NCI-H748 (cell line): ENCODE measurements around the gene TLCD3B.

Experiments used
- DNase-seq: peaks from one replicate; lab custom pipeline; 2025; ENCODE audit not compliant: unreplicated experiment; lab: John Stamatoyannopoulos, UW

Gene TLCD3B

GRCh38 chr16:30006659-30007377, 24.3 kb downstream of the TLCD3B start:
- no peak for DNase-seq

DNA sequence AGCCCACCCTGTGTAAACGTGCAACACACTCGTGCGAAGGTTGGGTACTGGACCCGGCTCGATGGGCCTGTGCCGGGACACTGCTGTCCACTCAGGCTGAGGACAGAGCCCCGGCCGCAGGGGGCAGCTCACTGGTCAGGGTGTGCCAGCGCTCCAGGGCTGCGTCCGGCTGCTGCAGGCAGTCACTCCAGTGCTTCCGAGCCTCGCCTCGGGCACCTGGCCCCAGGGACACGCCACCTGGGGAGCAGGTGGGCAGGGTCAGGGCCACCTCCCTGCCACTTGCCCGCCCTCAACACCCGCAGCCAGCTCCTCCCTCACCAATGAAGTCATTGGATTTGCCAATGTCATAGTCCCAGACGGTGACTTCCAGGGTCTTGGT, 25.0 kb downstream of the TLCD3B start:
- no peak for DNase-seq

- peak; percentile 17 for DNase-seq
Measured at GRCh38 chr16:30005341-30006094, 25.6 kb downstream of the TLCD3B start.

DNA sequence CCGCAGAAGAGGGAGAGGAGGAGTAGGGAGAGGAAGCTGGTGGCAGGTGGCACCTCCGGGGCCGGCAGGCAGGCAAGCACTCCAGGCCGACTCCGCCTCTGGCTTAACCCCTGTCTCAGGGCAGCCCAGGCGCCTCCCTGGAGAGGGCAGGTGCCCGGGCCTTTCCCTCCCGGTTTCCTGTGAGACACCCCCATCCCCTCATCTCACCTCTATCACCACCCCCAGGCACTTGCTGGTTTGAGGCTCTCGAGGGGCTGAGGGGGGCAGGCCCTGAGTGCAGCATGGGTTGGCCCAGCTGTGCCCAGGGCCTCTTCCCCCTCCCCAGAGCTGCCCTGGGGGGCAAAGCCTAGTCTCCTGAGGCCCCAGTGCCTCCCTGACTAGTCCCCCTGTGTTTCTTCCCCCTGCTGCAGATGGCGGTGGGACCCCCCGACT, 26.2 kb downstream of the TLCD3B start:
- DNase-seq = peak; percentile 15

DNA sequence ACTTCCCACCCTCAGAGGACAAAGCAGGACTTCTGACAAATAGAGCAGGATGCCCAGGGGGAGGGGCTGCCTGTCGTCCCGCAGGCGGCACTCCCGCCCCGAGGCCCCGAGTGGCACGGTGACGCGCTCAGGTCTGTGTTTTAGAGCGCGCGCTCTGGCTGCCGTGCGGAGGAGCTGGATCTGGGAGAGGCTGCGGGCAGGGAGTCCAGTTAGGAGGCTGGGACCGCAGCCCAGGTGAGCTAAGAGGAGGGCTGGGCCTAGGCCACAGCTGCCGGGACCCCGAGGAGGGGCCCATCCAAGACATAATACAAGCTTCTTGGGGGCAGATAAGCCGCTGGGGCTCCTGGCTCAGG, 26.7 kb downstream of the TLCD3B start:
- peak; percentile 8 for DNase-seq

DNA sequence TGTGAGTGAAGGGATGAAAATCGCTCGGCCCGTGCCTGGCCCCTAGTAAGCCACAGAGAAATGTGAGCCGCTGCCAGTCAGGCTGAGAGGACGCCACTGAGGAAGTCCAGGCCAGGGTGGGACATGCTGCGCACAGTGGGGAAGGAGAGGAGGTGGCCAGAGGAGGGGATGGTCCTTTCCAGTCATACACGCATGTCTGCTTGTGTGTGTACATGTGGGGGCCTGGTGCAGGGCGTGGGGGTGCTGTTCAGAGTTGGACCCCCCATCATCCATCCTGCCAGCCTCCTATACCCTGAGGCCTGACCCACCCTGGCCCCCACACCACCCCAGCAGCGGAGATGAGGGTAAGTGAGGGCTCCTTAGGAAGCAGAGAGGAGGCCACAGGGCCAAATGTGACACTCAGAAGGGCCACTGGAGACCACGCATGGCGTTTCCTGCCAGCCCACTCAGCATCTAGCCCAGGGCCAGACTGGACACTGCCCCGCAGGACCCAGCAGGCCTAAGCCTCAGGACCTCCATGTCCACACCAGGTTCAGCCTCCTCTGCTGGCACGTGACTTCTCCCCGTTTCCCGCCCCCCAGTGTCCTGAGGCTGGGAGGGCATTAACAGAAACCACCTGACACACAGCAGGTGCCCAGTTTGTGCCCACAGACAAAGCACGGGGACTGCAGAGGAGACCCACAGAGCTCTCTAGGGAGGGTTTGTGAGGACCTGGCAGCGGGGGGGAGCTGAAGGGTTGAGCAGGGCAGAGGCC, 27.2 kb downstream of the TLCD3B start:
- no peak for DNase-seq

DNA sequence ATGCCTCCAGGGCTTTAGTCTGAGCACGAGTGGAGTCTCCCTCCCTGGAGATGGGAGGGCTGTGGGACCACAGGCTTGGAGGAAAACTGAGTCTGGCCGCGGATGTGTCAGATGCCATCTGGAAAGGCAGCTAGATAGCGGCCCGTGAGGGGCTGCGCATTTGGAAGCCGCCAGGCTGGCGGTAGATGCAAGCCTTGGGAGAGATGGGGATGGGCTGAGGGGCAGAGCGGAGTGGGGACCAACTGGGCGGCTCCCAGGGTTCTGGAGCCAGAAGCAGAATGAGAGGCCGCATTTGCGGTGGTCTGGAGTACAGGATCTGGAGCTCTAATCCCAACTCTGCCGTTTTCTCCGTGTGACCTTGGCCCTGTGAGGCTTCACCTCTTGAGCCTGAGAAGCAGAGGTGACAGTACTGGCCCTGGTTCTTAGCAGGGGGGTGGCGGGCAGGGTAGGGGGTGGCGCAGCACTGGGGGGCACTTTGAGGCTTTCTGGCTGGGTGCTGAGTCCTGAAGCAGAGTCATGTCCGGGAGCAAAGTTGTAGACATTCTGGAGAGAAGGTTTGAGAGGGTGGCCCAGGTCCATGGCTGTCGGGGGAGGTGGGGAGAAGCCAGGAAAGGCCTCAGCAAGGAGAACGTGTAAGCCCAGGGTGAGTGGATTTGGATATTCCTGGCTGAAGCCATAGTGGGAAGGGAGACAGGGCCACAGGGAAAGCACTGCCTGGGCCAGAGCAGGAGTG, 28.3 kb downstream of the TLCD3B start:
- DNase-seq = no peak

DNA sequence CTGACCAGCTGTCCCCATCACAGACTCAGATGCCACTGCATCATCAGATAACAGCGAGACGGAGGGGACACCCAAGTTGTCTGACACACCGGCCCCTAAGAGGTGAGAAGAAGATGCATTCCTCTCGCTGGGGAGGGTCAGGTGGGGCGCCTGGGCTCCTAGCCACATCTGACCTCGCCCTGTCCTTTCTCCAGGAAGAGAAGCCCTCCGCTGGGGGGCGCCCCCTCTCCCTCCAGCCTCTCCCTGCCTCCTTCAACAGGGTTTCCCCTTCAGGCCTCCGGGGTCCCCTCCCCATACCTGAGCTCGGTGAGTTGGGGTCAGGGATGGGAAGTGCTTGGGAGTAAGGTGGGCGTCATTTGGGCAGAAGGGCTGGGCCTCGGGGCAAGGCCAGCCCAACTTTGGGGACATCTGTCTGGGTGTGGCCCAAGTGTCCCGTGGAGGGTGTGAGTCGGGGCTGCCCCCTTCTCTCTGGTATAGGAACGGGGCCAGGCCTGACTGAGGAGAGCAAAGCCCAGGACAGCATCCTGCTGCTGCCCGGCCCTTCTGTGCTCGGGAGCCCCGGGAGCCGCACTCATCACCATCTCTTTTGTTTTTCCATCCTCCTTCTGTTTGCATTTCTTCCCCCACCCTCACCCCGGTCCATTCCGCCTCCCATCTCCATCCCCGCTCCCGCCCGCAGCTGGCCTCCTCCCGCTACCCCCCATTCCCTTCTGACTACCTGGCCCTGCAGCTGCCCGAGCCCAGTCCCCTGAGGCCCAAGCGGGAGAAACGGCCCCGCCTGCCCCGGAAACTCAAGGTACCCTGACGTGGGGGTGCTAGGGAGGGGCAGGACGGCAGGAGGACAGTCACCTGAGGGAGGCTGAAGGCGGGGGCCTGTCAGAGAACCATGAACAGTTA, 30.1 kb downstream of the TLCD3B start:
- DNase-seq = no peak

- DNase-seq = no peak
Measured at GRCh38 chr16:29999605-30000004, 31.5 kb downstream of the TLCD3B start.

GRCh38 chr16:29996766-29997250, 34.3 kb downstream of the TLCD3B start:
- DNase-seq = no peak

- DNase-seq = peak; percentile 96
Measured at GRCh38 chr16:29995911-29996765, 34.9 kb downstream of the TLCD3B start, which contains the start of gene INO80E. Gene INO80E, plus strand, starts transcription at chr16:29996241. Its CDS starts 70 bp downstream, at chr16:29996311.

DNA sequence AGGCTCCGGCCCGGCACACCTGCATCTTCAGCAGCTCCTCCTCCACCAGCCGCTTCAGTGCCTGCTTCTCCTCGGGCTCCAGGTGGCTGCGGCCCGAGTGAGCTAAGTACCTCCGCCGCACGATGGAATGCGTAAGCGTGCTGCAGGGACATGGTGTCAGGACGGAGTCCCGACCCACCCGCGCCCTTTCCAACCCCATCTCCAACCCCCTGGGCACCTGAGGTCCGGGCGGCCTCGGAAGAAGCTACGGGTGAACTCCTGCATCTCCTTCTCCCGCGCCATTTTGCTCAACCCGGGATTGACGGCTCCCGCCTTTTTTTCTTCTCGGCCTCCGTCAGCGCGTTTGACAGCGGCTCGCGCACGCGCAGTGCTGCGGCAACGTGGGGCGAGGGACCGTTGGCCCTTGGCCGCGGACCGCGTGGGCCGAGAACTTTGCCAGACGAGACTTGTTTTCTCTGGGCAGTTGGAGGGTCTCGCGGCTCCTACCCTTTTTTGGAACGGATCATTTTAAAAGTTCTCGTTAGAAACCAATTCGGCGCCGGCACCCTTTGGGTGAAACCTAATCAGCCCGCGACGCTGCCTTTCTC, 35.7 kb downstream of the TLCD3B start, which contains the start of gene HIRIP3:
Gene HIRIP3, minus strand, starts transcription at position 294 of the 587 bp plus-strand sequence. Its CDS starts 12 bp downstream, at position 282.
- DNase-seq = peak; percentile 90

DNA sequence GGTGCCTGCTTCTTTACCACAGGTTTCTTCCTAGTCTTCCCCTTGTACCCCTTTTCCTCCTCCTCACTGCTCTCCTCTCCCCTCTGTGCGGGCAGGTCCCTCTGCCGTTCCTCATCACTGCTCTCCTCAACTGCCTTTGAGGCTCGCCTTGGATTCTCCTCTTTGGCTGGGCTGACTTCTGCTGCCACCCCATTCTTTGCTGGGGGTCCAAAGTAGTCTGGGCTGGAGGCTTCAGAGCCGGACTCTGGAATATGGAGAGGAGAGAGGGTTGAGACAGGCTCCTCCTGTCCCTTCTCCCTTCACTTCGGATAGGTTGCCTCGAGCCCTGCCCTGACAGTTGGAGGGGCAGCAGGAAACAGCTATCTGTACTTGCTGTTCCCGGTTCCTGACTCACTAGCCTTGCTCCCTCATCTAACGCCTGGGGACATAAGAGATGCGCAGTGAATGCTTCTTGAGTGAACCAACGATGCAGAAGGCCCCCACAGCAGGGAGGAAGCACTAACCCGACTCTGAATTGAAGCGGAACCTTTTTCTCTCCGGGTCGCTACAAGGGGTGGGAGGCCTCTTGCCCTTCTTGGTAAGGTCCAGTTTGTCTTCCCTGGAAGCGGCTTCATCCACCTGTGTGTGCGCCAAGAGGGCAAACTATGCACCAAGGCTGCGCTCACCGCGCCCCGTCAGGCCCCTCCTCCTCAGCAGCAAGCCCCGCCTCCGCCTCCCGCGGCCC, 36.3 kb downstream of the TLCD3B start:
- peak; percentile 58 for DNase-seq

DNA sequence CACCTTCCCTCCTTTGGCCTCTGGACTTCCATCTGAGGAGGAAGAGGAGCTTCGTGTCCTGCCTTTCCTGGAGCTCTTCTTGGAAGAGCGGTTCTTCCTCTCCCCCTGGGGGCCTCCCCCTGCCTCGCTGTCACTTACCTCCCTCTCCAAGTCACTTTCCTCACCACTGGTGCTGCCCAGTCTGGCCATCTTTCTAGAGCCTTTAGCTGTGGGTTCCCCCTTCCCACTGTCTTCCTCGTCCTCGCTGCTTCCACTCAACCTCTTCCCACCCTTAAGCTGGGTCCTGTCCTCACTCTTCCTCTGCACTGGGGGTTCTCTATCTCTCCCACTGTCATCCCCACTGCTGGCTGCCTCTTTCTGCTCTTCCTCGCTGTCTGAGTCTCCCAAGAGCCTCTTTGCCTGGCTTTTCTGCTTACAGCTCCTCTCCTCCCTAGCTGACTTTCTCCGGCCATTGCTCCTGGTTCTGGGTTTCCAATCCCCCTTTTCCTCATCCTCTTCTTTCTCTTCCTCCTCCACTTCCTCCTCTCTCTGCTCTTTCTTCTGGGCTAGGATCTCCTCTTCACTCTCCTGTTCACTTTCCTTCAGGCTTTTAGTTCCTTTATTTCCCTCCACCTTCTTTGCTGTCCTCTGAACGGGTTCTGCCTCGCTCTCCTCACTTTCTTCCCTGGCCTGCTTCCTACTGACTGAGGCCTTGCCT, 37.0 kb downstream of the TLCD3B start:
- no peak for DNase-seq

DNA sequence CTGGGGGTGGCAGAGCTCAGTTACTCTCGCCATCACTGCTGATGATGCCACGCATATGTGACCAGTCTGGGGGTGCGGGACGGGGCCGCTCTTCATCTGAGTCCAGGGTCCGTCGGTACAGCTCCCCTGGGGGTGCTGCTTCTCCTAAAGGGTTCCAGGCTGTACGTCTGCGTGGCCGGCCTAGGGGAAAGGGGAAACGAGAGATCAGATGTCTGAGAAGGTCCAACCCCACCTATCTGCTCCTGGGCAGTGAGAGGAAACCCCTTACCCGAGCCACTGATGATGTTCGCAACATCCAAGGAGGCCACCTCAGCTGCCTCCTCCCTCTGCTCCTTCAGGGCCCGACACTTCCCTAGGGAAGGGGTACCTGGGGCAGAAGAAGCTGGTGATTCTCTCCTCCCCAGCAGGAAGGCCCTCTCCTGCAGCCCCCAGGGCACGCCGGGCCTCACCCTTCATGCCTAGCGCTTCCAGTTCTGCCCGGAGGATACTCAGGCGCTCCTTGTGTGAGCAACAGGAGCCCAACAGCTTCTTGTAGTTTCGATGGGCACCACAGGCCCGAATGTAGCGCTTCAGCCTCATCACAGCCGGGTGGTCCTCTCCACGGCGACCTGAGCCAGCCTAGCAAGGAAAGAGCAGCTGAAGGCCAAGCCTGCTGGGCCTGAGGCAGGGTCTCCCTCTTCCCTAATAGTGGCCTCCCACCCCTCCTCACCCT, 37.7 kb downstream of the TLCD3B start:
- DNase-seq = no peak

GRCh38 chr16:29992344-29992967, 38.6 kb downstream of the TLCD3B start:
- no peak for DNase-seq
